Chondrocyte (in vitro differentiated cells): ENCODE results near the gene PRR18. TPM values are rescaled to one million over a fixed set of nuclear protein-coding genes. Genes with fewer than 3 reads are reported as not detected.

Experiments used
- DNase-seq: peaks from one replicate; pipeline ENCODE4 v3.0.0; 2021; ENCODE audit warnings: mixed read lengths, low spot score
- H3K27ac Mint-ChIP-seq: one replicate; pipeline ENCODE4 v1.8.0; 2021; ENCODE audit warnings: mild to moderate bottlenecking, moderate library complexity, mixed read lengths; ENCODE audit not compliant: unreplicated experiment
- H3K27me3 Mint-ChIP-seq: 2 replicates; pipeline ENCODE4 v1.8.0; 2021; ENCODE audit warnings: low read depth, mixed read lengths
- H3K36me3 Mint-ChIP-seq: 2 replicates; pipeline ENCODE4 v1.8.0; 2021; ENCODE audit warnings: low read depth, mixed read lengths
- H3K4me1 Mint-ChIP-seq: 2 replicates; pipeline ENCODE4 v1.8.0; 2021; ENCODE audit warnings: low read depth, mild to moderate bottlenecking, mixed read lengths
- H3K4me3 Mint-ChIP-seq: one replicate; pipeline ENCODE4 v1.8.0; 2021; ENCODE audit warnings: mild to moderate bottlenecking, moderate library complexity, mixed read lengths; ENCODE audit not compliant: unreplicated experiment
- H3K9me3 Mint-ChIP-seq: 2 replicates; pipeline ENCODE4 v1.8.0; 2021; ENCODE audit warnings: low read depth, mixed read lengths
- total RNA-seq: library from RNA; stranded (reverse); gene quantifications from 3 replicates; pipeline ENCODE4 v1.2.1, GENCODE V29; 2021
- TF ChIP-seq, protein P1 (sequence below): fragments of 200-600 bp; sonication (generic); IDR thresholded peaks from 2 replicates; pipeline ENCODE4 v1.5.0; 2021; ENCODE audit warnings: antibody characterized with exemption, mild to moderate bottlenecking, moderate library complexity

PRR18 gene
- total RNA-seq, 1 donor from 2014 or later, result 0.70 TPM

DNA sequence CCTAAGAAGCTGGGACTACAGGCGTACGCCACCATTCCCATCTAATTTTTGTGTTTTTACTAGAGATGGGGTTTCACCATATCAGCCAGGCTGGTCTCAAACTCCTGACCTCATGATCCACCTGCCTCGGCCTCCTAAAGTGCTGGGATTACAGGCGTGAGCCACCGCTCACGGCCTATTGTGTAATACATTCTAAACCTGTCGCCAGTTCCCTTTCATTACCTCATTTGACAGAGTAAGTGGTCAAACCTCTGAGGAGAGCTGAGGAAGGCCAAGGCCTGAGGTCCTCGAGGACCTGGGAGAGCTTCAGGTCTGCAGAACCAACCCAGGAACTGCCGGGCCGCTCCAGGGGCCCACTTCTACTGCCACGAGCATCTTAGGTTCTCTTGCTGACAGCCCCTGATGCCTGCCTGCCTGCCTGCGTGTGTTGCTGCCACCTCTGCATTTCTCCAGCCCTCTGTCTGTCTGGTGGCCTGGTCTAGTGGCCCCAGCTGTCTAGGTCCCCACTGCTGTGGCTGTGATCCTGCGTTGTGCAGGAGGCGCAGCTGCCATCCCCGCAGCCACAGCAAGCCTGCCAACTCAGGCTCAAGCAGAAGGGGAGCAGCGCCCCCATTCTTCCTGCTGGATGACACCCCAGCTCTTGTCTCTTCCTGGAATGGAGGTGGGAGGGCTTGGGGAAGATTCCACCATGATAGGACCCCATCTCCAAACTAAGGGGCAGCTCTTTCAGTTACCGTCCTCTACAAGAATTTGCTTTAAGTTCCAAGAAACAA, 45.3 kb downstream of the PRR18 start:
- Mint-ChIP-seq H3K9me3 (no peaks in the 10 kb centered on the region), H3K36me3 (no peaks in the 10 kb centered on the region), H3K27ac (no peak overlapping the region), H3K27me3 (peaks cover under 1% of the 10 kb centered on the region), H3K4me1 (no peaks in the 10 kb centered on the region), H3K4me3 (no peak overlapping the region)
- DNase-seq, result no peak
- TF ChIP-seq, protein P1, sequence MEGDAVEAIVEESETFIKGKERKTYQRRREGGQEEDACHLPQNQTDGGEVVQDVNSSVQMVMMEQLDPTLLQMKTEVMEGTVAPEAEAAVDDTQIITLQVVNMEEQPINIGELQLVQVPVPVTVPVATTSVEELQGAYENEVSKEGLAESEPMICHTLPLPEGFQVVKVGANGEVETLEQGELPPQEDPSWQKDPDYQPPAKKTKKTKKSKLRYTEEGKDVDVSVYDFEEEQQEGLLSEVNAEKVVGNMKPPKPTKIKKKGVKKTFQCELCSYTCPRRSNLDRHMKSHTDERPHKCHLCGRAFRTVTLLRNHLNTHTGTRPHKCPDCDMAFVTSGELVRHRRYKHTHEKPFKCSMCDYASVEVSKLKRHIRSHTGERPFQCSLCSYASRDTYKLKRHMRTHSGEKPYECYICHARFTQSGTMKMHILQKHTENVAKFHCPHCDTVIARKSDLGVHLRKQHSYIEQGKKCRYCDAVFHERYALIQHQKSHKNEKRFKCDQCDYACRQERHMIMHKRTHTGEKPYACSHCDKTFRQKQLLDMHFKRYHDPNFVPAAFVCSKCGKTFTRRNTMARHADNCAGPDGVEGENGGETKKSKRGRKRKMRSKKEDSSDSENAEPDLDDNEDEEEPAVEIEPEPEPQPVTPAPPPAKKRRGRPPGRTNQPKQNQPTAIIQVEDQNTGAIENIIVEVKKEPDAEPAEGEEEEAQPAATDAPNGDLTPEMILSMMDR, result no peak

- no peaks in the 10 kb centered on the region for H3K9me3 Mint-ChIP-seq
- no peak for DNase-seq
- H3K4me1 Mint-ChIP-seq, result no peaks in the 10 kb centered on the region
- H3K36me3 Mint-ChIP-seq, result no peaks in the 10 kb centered on the region
- H3K27me3 Mint-ChIP-seq, result peaks cover 22% of the 10 kb centered on the region
- TF ChIP-seq, protein P1, result no peak
- H3K27ac Mint-ChIP-seq, result no peak overlapping the region
- no peak overlapping the region for H3K4me3 Mint-ChIP-seq
Observed at GRCh38 chr6:166259296-166259977, 48.8 kb downstream of the PRR18 start.

DNA sequence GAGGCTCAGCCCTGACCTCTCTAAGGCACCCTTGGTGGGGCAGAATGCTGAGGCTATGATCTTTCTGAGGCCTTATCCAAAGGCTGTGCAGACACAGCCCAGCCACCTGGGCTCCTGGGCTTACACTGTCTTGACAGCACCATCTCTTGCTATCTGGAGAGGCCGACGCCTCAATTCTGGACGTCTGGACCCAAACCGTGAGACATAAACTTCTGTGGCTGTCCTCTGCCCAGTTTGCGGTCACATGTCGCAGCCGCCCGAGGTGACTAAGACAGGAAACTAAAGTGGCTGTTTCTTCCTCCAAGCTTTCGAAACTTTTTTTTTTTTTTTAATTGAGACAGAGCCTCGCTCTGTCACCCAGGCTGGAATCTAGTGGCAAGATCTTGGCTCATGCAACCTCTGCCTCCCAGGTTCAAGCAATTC, 49.3 kb downstream of the PRR18 start:
- Mint-ChIP-seq H3K27ac (peak overlapping the region; percentile 32), H3K27me3 (peaks cover 28% of the 10 kb centered on the region), H3K4me3 (no peak overlapping the region), H3K9me3 (no peaks in the 10 kb centered on the region), H3K4me1 (no peaks in the 10 kb centered on the region), H3K36me3 (no peaks in the 10 kb centered on the region)
- no peak for DNase-seq
- TF ChIP-seq, protein P1, result no peak

- Mint-ChIP-seq H3K36me3 (no peaks in the 10 kb centered on the region), H3K4me3 (no peak overlapping the region)
Observed at GRCh38 chr6:166257911-166258318, 50.3 kb downstream of the PRR18 start.

More at GRCh38 chr6:166257911-166258318, 50.3 kb downstream of the PRR18 start:
- TF ChIP-seq, protein P1, result no peak
- DNase-seq, result no peak
- Mint-ChIP-seq H3K9me3 (no peaks in the 10 kb centered on the region), H3K27me3 (peaks cover 33% of the 10 kb centered on the region), H3K27ac (no peak overlapping the region), H3K4me1 (no peaks in the 10 kb centered on the region)

Other genes with a start within 250 kb of the PRR18 start
- not detected in 3 replicates for gene TBXT, start 140.5 kb downstream of the PRR18 start, total RNA-seq
- 19.0 to 30.0 TPM (median 26.0 TPM) in 3 replicates for gene SFT2D1, start 34.2 kb upstream of the PRR18 start, total RNA-seq
- 25.1 to 31.6 TPM (median 30.1 TPM) in 3 replicates for gene MPC1, start 74.5 kb upstream of the PRR18 start, total RNA-seq